Epithelial cell of esophagus (primary cell): ENCODE data around the gene DRAP1.

Experiments
- DNase-seq: peaks from one replicate; pipeline ENCODE4 v3.0.0; 2010; ENCODE audit warnings: low read depth
- H3K4me3 ChIP-seq: 2 replicates; pipeline ENCODE4 v1.5.1; 2011; ENCODE audit warnings: mild to moderate bottlenecking, low read length, control low read depth
- CTCF ChIP-seq: IDR thresholded peaks from 2 replicates; pipeline ENCODE4 v1.5.1; 2011; ENCODE audit warnings: low read depth, mild to moderate bottlenecking, low read length, control low read depth, inconsistent platforms; ENCODE audit not compliant: insufficient read depth; ENCODE audit errors: missing control alignments

DRAP1 gene

GRCh38 chr11:65895482-65895981 lies 23.7 kb upstream of the DRAP1 start:
- TF ChIP-seq CTCF = no peak
- DNase-seq = no peak
- H3K4me3 ChIP-seq = no peak overlapping the region

- H3K4me3 ChIP-seq = no peak overlapping the region
- no peak for DNase-seq
- no peak for TF ChIP-seq CTCF
These were observed 22.9 kb upstream of the DRAP1 start for GRCh38 chr11:65896034-65896999.

- no peak for DNase-seq
- H3K4me3 ChIP-seq = no peak overlapping the region
- no peak for TF ChIP-seq CTCF
These were observed 22.2 kb upstream of the DRAP1 start for GRCh38 chr11:65897020-65897471.

GRCh38 chr11:65898656-65899355 lies 20.4 kb upstream of the DRAP1 start:
- DNase-seq = peak; percentile 89
- TF ChIP-seq CTCF = no peak
- H3K4me3 ChIP-seq = peak overlapping the region; percentile 87

- DNase-seq = no peak
- peak overlapping the region; percentile 87 for H3K4me3 ChIP-seq
These were observed 19.7 kb upstream of the DRAP1 start for GRCh38 chr11:65899356-65900124.

More at GRCh38 chr11:65899356-65900124, 19.7 kb upstream of the DRAP1 start:
- no peak for TF ChIP-seq CTCF
